OCI-M1 (cell line): ENCODE data around the gene ANKRD60.

Experiments
- DNase-seq: peaks from one replicate; lab custom pipeline; 2025; lab: John Stamatoyannopoulos, UW

ANKRD60 gene

DNA sequence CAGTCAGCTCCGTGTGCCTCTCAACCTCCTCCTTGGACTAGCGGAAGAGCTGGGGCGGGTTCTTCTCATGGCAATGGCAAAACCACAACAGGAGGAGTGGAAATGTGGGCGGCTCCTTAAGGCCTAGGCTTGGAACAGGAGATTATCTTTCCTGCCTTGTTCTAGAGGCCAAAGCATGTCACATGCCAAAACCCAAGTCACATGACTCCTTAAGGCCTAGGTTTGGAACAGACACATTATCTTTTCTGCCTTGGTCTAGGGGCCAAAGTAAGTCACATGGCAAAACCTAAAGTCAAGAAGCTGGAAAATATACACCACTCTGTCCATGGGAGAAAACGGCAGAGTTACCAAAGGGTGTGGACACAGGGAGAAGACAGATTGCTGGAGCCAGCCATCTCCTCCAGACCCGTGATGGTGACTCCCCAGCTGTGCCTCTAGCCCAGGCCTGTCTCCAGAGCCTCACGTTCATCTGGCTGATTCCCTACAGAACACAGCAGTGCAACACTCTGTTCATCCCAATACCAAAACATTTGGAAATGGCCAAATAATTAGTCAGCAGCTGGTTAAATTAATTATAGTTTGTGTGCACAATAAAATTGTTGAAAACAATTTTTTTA, 34.2 kb downstream of the ANKRD60 start:
- DNase-seq, result peak; percentile 70

DNA sequence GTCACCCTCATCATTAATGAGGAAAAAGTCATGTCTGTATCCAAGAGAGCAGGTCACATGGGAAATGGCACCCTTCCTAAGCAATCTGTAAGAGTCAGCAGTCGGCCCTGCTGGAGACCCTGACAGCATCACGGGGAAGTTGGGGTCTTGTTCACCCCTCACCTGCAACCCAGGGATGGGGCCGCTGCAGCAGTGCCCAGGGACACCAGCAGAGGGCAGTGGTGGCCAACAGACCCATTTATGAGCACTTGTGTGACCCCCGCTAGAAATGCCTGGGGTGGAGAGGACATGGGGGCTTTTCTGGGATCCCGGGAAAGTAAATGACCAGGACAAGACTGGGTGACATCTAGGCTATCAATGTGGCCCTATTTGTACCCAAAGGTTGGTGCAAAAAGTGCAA, 35.9 kb downstream of the ANKRD60 start:
- peak; percentile 7 for DNase-seq

DNA sequence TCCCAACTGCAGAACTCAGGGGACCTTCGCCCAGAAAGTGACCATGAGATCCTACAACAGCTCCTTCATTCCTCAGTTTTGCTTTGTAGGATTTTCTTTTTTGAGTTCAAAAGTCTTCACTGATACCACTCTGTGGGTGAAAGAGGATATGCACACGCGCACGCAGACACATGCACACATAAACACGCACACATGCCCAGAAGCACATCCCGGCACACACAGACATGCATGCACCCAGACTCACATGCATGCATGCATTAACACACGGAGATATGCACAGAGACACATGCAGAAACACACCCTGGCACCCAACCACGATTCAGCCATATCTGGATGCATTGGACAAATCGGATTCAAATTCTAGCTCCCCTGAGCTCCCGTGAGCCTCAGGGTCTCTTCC, 36.4 kb downstream of the ANKRD60 start:
- no peak for DNase-seq

DNA sequence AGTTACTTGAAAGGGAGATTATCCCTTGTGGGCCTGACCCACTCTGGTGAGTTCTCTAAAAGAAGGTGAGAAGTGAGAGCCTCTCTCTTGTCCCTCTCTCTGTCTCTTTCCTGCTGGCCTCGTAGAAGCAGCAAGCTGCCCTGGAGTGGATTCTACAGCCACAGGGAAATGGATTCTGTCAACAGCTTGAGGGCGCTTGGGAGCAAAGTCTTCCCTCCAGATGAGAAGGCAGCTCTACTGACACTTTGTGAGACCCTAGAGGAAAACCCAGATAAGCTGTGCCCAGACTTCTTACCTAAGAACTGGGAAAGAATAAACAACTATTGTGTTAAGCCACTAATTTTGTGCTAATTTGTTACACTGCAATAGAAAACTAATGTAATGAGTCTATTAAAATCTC, 39.9 kb downstream of the ANKRD60 start:
- DNase-seq, result peak; percentile 4

DNA sequence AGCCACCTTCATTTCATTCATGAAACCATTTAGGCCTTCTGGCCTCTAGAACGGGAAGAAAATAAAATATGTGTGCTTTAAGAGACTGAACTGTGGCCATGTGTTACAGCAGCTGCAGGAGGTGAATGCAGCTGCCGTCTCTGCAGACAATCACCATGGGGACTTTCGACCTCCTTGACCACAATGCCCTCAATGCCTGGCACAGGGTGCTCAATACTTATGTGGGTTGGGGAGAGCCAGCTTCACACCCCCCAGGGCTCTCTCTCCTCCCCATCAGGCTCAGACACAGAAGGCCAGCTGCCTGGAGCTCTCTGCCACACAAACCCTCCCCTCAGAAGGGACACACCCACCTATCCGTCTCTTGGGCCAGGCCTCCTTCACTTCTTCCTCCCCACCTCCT, 43.5 kb downstream of the ANKRD60 start:
- no peak for DNase-seq

DNA sequence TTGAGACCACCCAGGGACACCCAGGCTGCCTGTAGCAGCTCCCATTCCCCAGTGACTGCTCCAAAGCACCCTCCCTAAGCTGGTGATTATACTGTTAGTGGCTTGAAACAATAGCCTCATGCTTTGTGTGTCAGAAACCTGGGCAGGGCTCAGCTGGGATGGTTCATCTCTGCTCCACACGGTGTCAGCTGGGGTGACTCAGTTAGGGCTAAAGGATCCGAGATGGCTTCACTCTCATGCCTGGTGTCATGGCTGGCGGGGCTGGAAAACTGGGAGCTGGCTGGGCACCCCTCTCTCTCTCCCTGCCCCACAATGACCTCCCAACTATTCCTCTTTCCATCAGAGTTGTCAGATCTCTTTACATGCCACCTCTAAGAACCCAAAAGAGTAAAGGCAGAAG, 44.4 kb downstream of the ANKRD60 start:
- no peak for DNase-seq

DNA sequence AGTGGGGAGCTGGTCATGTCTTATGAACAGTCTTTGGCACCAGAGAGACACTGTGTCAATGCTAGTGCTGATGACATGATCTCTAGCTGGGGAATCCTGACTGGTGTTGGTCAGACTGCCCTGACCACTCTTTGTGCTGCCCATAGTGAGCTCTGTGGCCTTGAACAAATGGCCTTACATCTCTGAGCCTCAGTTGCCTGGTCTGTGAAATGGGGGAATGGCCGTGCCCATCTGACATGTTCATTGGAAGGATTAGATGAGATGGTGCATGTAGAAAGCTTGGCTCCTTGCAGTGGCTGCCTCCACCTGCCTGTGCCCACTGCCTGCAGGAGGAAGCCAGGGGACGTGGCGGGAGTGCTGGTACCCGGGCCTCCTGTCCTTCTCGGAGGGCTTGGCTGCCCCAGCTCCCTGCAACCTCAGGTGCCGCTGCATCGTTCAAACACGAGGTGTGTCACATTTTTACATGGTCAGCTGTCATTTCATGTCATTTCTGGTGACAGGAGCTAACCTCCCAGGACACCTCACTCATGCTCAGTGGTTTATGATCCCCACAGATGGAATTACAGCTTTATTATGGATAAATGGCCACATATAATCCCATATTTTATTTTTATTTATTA, 45.8 kb downstream of the ANKRD60 start:
- no peak for DNase-seq

DNA sequence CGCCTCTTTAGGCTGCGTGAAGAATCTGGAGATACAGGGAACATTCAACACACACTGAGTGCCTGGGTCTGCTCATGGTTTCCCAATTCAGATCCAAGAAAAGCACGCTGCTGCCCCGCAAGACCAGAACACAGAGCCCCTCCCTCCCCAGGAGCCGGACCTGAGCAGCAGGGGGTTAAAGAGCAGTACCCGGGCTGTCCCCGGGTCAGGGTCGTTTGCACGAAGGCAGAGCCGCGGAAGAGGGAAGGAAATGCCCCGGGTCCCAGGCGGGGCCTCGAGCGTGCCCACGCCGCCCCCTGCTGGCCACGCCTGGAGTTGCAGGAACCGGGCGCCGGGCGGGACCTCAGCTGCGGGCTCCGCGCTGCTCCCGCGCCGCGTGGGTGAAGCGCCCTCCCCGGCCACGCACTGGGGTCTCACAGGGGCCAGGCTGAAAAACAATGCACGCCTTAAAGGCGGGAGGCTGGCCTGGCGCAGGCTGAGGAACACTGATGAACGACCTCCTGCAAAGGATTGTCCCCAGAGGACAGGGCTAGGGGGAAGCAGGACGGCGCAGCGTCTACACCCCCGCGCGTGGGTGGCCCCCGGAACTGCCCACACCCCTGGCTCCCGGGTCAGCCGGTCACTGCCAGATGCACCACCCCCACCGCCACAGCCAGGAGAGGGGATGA, 48.9 kb downstream of the ANKRD60 start:
- peak; percentile 71 for DNase-seq

DNA sequence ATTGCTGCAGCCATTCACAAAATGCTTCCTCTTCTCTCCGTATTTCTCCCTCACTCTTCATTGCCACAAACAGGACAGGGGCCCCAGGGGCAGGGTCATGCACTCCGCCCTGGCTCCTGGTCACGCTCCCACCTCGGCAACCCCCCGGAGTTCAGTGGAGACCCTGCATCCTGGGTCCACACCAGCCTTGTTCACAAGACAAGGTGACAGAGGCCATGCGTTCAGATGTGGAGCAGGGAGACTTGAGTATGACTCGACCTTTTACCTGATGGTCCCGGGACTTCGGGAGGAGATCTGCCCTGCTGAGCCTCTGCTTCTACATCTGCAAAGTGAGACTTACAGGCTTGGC, 49.4 kb downstream of the ANKRD60 start:
- DNase-seq, result no peak

DNA sequence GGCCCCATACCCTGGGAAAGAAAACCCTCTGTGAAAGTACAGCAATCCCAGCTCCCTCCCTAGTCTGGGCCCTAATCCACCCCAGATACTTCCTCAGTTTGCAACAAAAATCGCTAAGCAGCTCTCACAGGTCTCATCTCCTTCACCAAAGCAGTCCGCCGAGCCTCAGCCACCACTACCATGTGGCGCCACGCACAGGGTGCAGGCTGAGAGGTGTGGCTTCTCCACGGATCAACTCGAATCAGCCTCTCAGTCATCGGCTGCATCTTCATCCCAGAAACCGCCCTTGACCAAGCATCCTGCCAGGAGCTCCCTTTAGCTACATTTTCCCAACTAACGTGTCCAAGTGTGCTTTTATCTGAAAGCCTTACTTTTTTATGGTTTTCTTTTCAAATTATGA, 50.7 kb downstream of the ANKRD60 start:
- no peak for DNase-seq

DNA sequence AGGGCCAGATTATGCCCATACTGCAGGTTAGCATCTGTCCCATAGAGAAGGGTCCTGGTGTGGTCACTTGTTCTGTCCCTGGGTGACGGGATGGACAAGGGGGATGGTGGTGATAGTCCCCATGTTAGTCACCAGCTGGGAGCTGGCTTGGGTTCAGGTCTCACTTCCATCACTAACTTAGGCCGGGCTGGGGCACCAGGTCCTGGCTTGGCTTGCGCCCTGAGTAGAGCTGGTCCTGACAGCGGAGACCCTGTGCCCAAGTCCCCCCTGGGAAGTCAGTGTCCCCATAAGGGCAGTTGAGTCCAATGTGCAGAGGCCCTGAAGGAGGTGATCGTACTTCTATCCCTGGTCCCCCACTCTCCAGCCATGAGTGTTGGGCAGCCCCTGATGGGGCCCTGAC, 52.6 kb downstream of the ANKRD60 start:
- DNase-seq, result no peak

DNA sequence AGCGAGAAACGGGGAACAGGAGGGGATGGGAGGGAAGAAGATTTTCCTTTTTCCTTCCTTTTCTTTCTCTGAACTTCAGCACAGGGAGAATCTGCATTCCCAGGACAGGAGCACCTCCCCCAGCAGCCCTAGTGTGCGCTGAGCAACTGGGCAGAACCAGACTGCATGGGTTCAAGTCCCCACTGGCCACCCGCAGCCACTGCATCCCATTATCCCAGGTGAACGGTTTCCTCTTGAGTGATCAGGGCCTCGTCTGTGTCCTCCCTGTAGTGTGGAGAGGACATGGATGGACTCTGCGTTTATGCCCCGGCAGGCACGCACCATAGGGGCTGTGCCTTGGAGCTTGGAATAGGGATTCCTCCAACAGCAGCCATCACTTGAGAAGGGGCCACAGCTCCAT, 53.0 kb downstream of the ANKRD60 start:
- no peak for DNase-seq

DNA sequence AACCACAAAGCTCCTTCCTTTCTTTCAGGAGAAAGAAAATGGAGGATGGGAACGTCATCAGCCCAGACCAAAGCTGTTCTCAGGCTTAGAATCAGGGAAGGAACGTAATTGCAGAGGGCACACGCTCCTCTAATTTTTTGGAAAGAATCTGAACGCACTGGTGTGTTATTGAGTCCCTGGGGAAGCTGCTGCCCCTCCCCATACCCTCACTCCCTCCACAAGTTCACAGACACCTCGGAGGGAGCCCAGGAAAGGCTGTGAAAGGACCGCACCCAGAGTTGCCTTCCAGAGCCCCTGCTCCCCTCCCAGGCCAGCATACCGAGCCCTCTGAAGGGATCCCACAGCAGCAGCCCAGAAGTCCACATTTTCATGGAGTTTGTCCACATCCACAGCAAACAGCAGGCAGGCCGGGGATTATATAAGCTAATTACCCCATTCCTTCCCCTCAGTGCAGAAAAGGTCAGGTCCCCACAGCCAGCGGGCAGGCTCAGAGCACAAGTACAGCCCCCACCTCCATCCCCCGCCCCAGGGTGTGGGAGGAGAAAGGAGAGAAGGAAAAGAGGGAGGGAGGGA, 53.7 kb downstream of the ANKRD60 start:
- no peak for DNase-seq

DNA sequence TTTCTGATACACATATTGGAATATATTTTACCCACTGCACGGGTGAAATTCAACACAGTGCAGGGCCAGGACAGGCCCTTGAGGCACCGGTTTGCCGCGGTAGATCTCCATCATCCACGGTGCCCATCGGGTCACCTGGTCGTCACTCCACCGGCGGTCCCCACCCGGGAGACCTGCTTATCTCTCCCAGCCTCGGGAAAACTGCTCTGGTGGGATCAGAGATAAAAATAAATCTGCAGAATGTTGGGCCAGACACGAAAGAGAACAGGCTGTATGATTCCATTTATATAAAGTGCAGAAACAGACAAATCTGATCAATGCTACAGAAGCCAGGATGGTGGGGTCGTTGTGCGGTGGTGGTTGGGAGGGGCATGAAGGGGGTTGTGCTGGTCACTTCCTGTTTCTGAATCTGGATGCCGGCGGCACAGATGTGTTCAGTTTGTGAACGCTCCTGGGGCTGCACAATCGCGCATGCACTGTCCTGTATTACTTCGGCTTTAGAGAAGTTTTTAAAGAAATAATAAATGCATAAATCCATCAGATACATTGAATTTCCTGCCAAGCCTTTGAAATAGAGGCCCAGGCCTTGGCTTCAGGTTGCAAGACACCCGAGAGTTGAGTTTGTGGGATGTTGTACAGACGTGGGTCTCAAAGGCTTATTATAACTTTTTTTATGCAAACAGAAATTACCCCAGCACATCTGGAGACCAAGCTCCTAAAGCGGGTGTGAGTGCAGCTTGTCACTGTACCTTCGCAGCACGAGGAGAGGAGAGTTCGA, 54.3 kb downstream of the ANKRD60 start:
- DNase-seq, result peak; percentile 3

DNA sequence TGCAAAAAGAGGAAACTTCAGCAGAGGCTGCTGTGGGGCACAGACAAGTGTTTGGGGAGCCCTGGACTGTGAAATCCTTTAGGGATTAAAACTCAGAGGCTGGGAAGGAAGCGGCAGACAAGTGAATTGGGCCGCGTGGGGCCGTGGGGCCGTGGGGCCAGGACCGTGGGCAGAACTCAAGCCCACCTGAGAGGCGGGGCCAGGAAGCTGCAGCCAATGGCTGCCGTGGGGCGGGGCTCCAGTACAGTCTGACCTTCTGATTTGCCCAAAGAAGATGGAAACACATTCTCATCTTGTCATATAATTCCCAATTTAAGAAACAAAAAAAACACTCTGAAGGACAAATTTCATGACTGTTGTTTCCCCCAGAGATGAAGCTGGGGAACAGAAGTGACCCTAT, 55.4 kb downstream of the ANKRD60 start:
- no peak for DNase-seq

DNA sequence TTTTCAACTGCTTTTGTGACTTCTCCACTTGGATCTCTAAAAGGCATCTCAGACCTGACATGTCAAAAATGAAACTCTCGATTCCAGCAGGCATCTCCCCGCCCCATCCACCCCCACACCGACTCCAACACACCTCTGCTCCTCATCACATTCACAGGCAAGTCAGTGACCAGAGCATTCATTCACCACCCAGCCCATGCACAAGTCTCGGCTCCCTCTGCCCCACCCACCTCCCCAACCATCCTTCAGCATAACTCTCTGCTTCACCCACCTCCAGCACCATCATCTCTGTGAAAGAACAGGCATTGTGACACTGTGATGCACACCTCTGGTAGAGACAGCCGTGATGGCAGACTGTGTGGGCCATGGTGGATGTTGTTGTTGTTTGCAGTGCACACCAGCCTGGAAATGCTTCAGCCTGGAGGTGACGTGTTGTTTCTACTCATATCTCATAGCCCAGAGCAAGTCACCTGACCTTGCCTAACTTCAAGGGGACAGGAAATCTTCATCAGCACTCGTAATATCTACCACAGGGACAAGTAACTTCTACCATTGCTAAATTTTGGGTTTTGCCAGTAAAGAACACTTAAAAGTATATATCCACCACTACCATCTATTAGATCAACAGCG, 56.5 kb downstream of the ANKRD60 start:
- no peak for DNase-seq

DNA sequence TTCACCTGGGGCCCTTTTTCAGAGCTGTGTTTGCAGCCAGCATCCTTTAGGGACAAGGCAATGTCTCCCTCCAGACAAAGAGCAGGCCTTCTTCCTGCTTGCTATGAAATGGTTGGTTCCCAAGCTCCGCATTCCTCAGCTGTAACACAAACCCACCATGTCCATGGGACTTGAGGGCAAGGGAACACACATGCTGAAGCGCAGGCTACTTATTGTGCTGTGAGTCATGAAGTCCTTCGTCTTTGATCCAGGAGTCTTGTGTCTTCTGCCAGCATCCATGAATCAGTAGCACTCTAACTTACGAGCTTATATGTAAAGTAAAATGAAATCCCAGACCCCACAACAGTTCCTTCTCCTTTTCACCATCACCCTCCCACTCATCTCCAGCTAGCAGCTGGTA, 59.0 kb downstream of the ANKRD60 start:
- no peak for DNase-seq

DNA sequence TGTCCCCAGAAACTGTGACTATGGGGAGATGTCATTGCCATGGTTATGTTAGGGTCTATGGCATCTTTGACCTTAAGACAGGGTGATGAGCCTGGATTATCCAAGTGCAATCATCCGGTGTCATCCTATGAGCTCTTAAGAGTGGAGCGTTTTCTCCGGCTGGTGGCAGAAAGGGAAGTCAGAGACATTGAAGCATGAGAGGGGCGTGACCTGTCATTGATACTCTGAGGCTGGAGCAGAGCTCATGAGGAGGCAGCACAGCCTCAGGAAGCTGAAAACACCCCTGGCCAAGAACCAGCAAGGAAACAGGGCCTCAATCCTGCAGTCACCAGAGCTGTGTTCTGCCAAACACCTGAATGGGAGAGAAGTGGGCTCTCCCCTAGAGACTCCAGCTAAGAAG, 59.6 kb downstream of the ANKRD60 start:
- no peak for DNase-seq

DNA sequence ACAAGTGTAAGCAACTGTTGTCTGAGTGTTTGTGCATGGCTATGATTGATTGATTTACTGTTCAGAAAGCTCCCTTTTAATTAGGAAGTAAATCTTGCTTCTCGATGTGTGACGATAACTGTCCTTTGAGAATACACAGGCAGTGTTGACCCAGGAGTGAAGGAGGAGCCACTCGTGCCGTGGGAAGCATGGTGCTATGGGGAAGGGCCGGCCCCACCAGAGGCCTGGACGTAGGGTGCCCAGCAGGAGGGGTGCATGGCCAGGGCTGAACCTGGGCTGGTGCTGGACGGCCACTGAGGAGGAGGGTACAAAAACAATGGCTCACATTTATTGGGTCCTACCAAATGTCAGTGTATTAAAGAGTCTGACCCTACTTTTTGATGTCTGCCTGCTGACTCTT, 60.7 kb downstream of the ANKRD60 start:
- no peak for DNase-seq
